Measurements from ENCODE around the gene PCBP3. TPM values are rescaled to one million over a fixed set of nuclear protein-coding genes. Genes with fewer than 3 reads are reported as not detected.
A peak's percentile ranks its signal among the peaks of the same experiment; 100 is the strongest.

PCBP3 gene
- total RNA-seq, 2 experiments from 2014 or later = 3.4 to 3.8 TPM

- DNase-seq = no peak
- Mint-ChIP-seq H3K4me1 (ENCODE audit: low read depth) (peaks cover 32% of the 10 kb centered on the region), H3K36me3 (ENCODE audit: low read depth) (no peaks in the 10 kb centered on the region), H3K27ac (no peak overlapping the region), H3K4me3 (no peak overlapping the region), H3K9me3 (no peaks in the 10 kb centered on the region), H3K27me3 (no peaks in the 10 kb centered on the region)
- intact Hi-C loops (cut with DNase I, micrococcal nuclease) = loop anchor here in 1 of 2 experiments (2.0 kb wide), 1 partner anchor 45 kb away; no protein-coding TSS in a partner anchor
- no peak for ATAC-seq (ENCODE audit: poor library complexity)
- ChIA-PET CTCF (no interaction called here), POLR2A (no interaction called here)
- H3K4me3 ChIP-seq (ENCODE audit: low read length) = no peak overlapping the region
- H3K36me3 ChIP-seq (ENCODE audit: insufficient read depth, low read length) = no peaks in the 10 kb centered on the region
- TF ChIP-seq CTCF (IDR thresholded peaks at IDR 0.05) = no peak
- peaks cover 36% of the 10 kb centered on the region for H3K4me1 ChIP-seq (ENCODE audit: insufficient read depth, low read length)
- H3K27ac ChIP-seq (ENCODE audit: low read depth in 1 of 2, low read length in 2 of 2) = no peak overlapping the region
- no peaks in the 10 kb centered on the region for H3K9me3 ChIP-seq (ENCODE audit: control insufficient read depth in 1 of 2, insufficient read depth in 1 of 2, low read length in 2 of 2)
- H3K27me3 ChIP-seq (ENCODE audit: control insufficient read depth in 1 of 2, insufficient read depth in 2 of 2, low read length in 2 of 2) = peaks cover 0 to 4% of the 10 kb centered on the region in 2 experiments
Measured at GRCh38 chr21:45637883-45638282, 5.6 kb upstream of the PCBP3 start.

- Mint-ChIP-seq H3K4me1 (ENCODE audit: low read depth) (peaks cover 32% of the 10 kb centered on the region), H3K4me3 (peak overlapping the region; percentile 46), H3K36me3 (ENCODE audit: low read depth) (no peaks in the 10 kb centered on the region), H3K27ac (peak overlapping the region; percentile 80), H3K9me3 (no peaks in the 10 kb centered on the region), H3K27me3 (no peaks in the 10 kb centered on the region)
- peaks cover 0 to 4% of the 10 kb centered on the region in 2 experiments for H3K27me3 ChIP-seq (ENCODE audit: control insufficient read depth in 1 of 2, insufficient read depth in 2 of 2, low read length in 2 of 2)
- CTCF ChIA-PET = interaction anchor here (0.6 kb wide), 1 partner anchor 14 kb away, joined by 3 read pairs; no protein-coding TSS in a partner anchor
- TF ChIP-seq CTCF (IDR thresholded peaks at IDR 0.05) = no peak
- ATAC-seq (ENCODE audit: poor library complexity) = no peak
- no peak overlapping the region for H3K27ac ChIP-seq (ENCODE audit: low read depth in 1 of 2, low read length in 2 of 2)
- POLR2A ChIA-PET = no interaction called here
- intact Hi-C loops (cut with DNase I, micrococcal nuclease) = loop anchor here in 1 of 2 experiments (2.0 kb wide), 1 partner anchor 46 kb away; no protein-coding TSS in a partner anchor
- peaks cover 36% of the 10 kb centered on the region for H3K4me1 ChIP-seq (ENCODE audit: insufficient read depth, low read length)
- H3K4me3 ChIP-seq (ENCODE audit: low read length) = no peak overlapping the region
- no peak for DNase-seq
- no peaks in the 10 kb centered on the region for H3K36me3 ChIP-seq (ENCODE audit: insufficient read depth, low read length)
- H3K9me3 ChIP-seq (ENCODE audit: control insufficient read depth in 1 of 2, insufficient read depth in 1 of 2, low read length in 2 of 2) = no peaks in the 10 kb centered on the region
Measured at GRCh38 chr21:45638707-45639106, 4.8 kb upstream of the PCBP3 start.

- H3K4me1 Mint-ChIP-seq (ENCODE audit: low read depth) = peaks cover 34% of the 10 kb centered on the region
- intact Hi-C loops (cut with DNase I, micrococcal nuclease) = loop anchor here in 1 of 2 experiments (2.0 kb wide), 1 partner anchor 47 kb away; no protein-coding TSS in a partner anchor
- Histone ChIP-seq H3K27me3 (ENCODE audit: control insufficient read depth in 1 of 2, insufficient read depth in 2 of 2, low read length in 2 of 2) (peaks cover under 1 to 5% of the 10 kb centered on the region in 2 experiments), H3K4me1 (ENCODE audit: insufficient read depth, low read length) (peaks cover 41% of the 10 kb centered on the region), H3K4me3 (ENCODE audit: low read length) (no peak overlapping the region), H3K36me3 (ENCODE audit: insufficient read depth, low read length) (no peaks in the 10 kb centered on the region), H3K9me3 (ENCODE audit: control insufficient read depth in 1 of 2, insufficient read depth in 1 of 2, low read length in 2 of 2) (no peaks in the 10 kb centered on the region), H3K27ac (ENCODE audit: low read depth in 1 of 2, low read length in 2 of 2) (no peak overlapping the region)
- peak overlapping the region; percentile 22 for H3K4me3 Mint-ChIP-seq
- ChIA-PET CTCF (interaction anchor here (0.6 kb wide), 1 partner anchor 15 kb away, joined by 3 read pairs; no protein-coding TSS in a partner anchor), POLR2A (no interaction called here)
- no peaks in the 10 kb centered on the region for H3K9me3 Mint-ChIP-seq
- TF ChIP-seq CTCF (IDR thresholded peaks at IDR 0.05) = no peak
- peak overlapping the region; percentile 80 for H3K27ac Mint-ChIP-seq
- H3K27me3 Mint-ChIP-seq = no peaks in the 10 kb centered on the region
- DNase-seq (no peak), ATAC-seq (ENCODE audit: poor library complexity) (no peak)
- H3K36me3 Mint-ChIP-seq (ENCODE audit: low read depth) = no peaks in the 10 kb centered on the region
Measured at GRCh38 chr21:45639206-45640000, 4.1 kb upstream of the PCBP3 start.

Measured in CD4-positive, alpha-beta T cell (primary cell).